HFF-Myc (cell line): Measurements from ENCODE around the gene ZFHX2.

Experiments used
- DNase-seq: peaks from one replicate; pipeline ENCODE4 v3.0.0-alpha.2; 2011; ENCODE audit warnings: low read depth; ENCODE audit errors: extremely low read depth
- H3K4me3 ChIP-seq: replicated peaks from 2 replicates; pipeline ENCODE4 v1.5.1; 2011; ENCODE audit warnings: low read depth, mild to moderate bottlenecking, control low read depth, low read length
- TF ChIP-seq, protein P1 (sequence below): IDR thresholded peaks from 2 replicates; pipeline ENCODE4 v1.5.1; 2012; ENCODE audit warnings: mild to moderate bottlenecking, low read depth, low read length, control low read depth; ENCODE audit errors: missing control alignments

ZFHX2 gene

DNA sequence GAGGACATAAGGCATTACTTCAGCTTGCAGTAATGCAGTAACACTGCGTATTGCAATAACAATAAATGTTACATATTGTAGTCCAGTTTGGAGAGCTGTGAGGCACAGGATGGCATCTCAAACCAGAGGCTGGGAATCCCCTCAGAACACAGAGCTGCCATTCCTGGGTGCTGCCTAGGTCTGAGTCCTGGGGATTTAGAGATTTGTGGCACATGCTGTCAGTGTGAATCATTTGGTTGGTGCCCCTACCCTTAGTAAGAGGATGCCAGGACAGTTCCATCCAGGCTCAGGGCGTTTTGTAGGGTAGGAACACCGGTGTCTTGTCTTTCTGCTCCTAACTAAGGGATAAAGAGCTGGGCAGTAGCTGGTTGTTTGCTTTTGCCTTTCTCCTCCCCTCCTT is 22.5 kb downstream of the ZFHX2 start:
- DNase-seq: no peak
- TF ChIP-seq, protein P1, sequence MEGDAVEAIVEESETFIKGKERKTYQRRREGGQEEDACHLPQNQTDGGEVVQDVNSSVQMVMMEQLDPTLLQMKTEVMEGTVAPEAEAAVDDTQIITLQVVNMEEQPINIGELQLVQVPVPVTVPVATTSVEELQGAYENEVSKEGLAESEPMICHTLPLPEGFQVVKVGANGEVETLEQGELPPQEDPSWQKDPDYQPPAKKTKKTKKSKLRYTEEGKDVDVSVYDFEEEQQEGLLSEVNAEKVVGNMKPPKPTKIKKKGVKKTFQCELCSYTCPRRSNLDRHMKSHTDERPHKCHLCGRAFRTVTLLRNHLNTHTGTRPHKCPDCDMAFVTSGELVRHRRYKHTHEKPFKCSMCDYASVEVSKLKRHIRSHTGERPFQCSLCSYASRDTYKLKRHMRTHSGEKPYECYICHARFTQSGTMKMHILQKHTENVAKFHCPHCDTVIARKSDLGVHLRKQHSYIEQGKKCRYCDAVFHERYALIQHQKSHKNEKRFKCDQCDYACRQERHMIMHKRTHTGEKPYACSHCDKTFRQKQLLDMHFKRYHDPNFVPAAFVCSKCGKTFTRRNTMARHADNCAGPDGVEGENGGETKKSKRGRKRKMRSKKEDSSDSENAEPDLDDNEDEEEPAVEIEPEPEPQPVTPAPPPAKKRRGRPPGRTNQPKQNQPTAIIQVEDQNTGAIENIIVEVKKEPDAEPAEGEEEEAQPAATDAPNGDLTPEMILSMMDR: no peak
- H3K4me3 ChIP-seq: no peak overlapping the region

DNA sequence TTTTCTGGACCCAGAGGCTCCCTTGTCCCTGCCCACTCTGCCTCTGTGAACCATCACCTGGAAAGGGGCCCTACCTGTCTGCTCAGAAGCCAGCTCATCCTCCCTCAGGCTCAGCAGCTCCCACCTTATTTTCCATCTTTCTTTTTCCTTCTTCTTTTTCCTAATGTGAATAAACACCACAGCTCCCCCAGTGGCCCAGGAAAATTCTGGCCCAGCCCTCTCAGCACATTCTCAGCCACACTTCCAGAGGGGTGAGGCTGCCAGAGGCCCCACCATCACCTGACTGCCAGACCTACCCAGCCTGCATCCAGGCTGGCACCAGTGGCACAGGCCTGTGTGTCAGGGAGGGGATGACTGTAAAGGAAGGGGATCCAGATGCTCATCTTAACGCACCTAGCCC is 23.0 kb downstream of the ZFHX2 start:
- DNase-seq: no peak
- TF ChIP-seq, protein P1: peak; percentile 32
- no peak overlapping the region for H3K4me3 ChIP-seq

GRCh38 chr14:23525611-23526010 is 26.0 kb downstream of the ZFHX2 start:
- H3K4me3 ChIP-seq: no peak overlapping the region
- no peak for DNase-seq
- TF ChIP-seq, protein P1: no peak

DNA sequence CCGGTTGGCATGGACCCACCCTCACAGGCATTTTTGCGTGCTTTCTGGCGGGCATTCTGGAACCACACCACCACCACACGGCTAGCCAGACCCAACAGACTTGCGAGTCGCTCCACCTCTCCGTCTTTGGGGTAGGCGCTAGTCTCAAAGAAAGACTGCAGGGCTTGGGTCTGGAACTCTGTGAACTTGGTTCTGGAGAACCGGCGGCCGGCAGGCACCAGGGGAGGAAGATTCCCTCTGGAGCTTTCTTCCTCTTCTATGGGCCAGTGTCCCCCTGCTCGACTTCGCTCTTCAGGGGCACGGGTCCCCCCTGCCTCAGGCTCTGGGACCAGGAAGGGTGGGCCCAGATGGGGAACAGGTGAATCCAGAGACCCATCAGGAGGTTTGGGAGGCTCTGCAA is 26.6 kb downstream of the ZFHX2 start:
- H3K4me3 ChIP-seq: no peak overlapping the region
- no peak for DNase-seq
- TF ChIP-seq, protein P1: no peak

DNA sequence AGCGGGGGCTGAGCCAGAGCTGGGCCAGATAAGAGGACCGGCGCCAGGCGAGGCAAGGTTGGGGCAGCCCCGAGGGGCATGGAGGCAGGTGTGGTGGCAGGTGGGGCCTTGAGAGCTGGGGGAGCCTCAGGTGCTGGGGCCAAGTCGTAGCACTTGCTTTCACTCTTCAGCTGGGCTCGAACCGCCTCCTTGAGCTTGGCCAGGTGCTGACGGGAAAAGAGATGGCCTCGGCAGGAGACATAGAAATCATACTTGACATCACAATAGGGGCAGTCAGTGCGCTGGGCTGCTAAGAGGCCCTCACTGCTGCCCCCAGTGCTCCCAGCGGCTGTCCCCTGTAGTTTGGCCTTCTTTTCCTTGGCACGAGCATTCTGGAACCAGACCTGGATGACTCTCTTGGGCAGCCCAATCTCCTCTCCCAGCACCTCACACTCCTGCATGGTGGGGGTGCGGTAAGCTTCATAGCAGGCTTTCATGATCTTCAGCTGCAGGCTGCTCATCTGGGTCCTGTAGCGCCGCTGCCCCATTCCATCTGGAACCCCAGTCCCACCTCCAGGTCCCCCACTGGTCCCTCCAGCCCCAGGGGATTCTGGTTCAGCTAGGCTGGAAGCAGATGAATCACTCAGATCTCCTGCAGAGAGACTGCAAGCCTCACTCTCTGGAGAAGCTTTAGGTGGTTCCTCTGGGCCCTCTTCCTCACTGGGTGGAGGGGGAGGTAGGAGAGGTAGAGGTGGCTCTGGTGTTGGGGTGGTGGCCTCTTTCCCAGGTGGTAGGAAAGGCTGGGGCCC is 28.1 kb downstream of the ZFHX2 start:
- H3K4me3 ChIP-seq: no peak overlapping the region
- TF ChIP-seq, protein P1: no peak
- no peak for DNase-seq

GRCh38 chr14:23522643-23523198 is 28.8 kb downstream of the ZFHX2 start:
- no peak overlapping the region for H3K4me3 ChIP-seq
- TF ChIP-seq, protein P1: no peak
- DNase-seq: no peak
